IPS-NIHi11 (cell line): ENCODE results near the gene COL23A1.
"Not testable (repeated sequence)": the region's sequence is repeated elsewhere in the genome, so short reads cannot be mapped to it uniquely, and the experiment has no call there.

Experiments
- DNase-seq: peaks from one replicate; pipeline ENCODE4 v3.0.0; 2012; ENCODE audit warnings: mixed read lengths, low spot score

COL23A1 gene

DNA sequence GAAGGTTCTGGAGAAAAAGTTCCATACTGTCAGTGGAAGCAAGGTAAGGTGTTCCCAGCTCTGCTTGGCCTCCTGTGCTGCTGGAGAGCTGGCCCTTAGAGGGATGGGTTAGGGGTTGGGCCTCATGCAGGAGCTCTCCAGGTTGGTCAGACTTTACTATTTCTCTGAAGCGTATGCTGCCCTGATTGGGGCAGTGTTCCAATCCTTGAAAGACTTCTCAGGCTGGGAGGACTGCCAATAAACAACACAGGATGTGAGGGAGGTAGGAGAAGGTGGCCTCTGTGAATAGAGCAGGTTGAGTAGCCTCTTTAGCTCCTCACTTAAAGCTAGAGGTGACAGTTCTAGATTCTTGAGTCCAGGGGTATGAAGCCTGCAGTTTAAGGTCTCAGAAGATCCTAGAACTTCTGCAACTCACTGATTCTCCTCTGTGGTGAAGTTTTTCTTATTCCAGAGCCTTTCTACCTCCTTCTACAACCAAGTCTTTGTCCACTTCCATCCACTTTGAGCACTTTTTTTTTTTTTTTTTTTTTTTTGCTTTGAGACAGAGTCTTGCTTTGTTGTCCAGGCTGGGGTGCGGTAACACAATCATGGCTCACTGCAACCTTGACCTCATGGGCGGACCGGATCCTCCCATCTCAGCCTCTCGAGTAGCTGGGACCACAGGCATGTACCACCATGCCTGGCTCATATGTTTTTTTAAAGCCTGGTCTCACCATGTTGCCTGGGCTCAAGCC lies 382.8 kb downstream of the COL23A1 start:
- DNase-seq: no peak

- DNase-seq: no peak
These were observed 383.8 kb downstream of the COL23A1 start for GRCh38 chr5:178206166-178207101.

DNA sequence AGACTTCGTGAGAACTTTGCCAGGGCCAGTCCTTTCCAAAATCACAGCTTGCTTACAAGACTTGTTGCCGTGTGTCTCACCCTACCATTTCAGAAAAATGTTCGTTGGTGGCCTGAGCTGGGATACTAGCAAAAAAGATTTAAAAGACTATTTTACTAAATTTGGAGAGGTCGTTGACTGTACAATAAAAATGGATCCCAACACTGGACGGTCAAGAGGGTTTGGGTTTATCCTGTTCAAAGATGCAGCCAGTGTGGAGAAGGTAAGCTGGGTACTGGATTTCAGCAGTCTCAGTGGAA lies 384.5 kb downstream of the COL23A1 start:
- DNase-seq: no peak

DNA sequence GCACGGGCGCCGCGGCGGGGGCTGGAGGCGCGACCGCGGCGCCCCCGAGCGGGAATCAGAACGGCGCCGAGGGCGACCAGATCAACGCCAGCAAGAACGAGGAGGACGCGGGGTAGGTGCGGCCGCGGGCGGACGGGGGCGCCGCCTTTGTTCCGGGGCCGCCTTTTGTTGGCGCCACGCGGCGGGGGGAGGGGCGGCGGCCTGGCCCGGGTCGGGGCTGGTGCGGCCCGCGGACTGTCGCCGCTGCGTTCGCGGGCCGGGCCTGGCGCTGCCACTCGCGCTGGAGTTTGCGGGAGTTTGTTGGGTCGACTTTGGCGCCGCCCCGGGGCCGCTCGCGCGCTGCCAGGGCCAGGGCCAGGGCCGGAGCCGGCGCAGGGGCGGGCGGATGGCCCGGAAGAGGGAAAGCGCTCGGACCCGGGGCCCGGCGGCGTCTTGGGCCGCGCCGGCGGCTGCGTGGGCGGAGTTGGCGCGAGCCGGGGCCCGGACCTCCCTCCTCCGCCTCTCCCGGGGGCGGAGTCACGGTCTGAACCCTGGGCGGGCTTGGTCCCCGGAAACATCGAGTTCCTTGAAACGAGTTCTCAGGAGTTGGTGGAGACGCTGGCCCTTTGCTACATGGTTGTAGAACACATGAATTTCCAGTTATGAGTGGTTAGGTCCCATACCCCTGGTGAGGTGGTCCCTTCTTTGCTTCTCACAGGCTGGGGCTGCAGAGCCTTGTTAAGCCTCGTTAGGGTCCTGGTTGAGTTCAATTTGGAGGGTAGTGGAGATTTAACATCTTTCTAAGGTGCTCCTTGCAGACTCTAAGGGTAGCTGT lies 385.1 kb downstream of the COL23A1 start:
- DNase-seq: peak; percentile 93

- DNase-seq: peak; percentile 99
These were observed 385.8 kb downstream of the COL23A1 start, which contains the start of gene HNRNPAB for GRCh38 chr5:178204182-178204934. TSS of gene HNRNPAB (plus strand) at chr5:178204533. CDS start at chr5:178204838, 305 bp downstream.

DNA sequence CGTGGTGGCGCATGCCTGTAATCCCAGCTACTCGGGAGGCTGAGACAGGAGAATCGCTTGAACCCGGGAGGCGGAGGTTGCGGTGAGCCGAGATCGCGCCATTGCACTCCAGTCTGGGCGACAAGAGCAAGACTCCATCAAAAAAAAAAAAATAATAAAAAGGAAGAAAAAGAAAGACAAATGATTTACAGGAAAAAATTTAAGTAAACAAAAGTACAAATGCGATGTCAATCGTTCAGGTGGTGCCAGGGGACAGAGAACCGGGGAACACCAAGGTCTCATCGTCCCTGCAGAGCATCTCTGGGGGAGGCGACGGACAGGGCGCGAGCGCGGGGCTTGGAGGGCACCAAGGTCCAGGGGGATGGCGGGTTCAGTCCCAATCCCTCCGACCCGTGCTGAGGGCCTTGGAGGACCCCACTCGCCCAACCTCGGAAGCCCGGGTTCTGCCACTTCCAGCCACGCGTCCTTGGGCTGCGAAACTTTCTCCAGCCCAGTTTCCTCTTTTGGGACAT lies 386.5 kb downstream of the COL23A1 start:
- DNase-seq: peak; percentile 51

- DNase-seq: no peak
These were observed 387.7 kb downstream of the COL23A1 start for GRCh38 chr5:178202541-178202940.

GRCh38 chr5:178201927-178202235 lies 388.3 kb downstream of the COL23A1 start:
- no peak for DNase-seq

GRCh38 chr5:178201221-178201926 lies 388.8 kb downstream of the COL23A1 start:
- DNase-seq: no peak

- no peak for DNase-seq
These were observed 390.4 kb downstream of the COL23A1 start for GRCh38 chr5:178199581-178200434.

- DNase-seq: no peak
These were observed 391.5 kb downstream of the COL23A1 start for GRCh38 chr5:178198706-178199105.

- not testable (repeated sequence) for DNase-seq
These were observed 392.0 kb downstream of the COL23A1 start for GRCh38 chr5:178198151-178198550.

DNA sequence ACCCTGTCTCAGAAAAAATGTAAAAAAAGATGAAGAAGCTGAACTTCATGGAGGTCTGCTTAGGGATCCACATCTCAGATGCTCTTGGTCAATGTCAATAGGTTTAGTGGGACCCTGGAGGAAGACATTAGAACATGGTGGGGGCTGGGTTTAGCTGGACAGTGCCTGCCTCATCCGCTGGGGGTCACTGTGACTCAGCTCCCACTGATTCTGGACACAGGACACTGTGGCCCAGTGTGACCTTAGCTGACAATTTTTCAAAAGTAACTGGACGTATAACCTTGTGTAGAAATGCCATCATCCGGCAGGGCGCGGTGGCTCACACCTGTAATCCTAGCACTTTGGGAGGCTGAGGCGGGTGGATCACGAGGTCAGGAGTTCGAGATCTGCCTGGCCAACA lies 393.2 kb downstream of the COL23A1 start:
- DNase-seq: no peak

- no peak for DNase-seq
These were observed 393.8 kb downstream of the COL23A1 start for GRCh38 chr5:178196281-178196812.

GRCh38 chr5:178194026-178194425 lies 396.2 kb downstream of the COL23A1 start:
- no peak for DNase-seq

DNA sequence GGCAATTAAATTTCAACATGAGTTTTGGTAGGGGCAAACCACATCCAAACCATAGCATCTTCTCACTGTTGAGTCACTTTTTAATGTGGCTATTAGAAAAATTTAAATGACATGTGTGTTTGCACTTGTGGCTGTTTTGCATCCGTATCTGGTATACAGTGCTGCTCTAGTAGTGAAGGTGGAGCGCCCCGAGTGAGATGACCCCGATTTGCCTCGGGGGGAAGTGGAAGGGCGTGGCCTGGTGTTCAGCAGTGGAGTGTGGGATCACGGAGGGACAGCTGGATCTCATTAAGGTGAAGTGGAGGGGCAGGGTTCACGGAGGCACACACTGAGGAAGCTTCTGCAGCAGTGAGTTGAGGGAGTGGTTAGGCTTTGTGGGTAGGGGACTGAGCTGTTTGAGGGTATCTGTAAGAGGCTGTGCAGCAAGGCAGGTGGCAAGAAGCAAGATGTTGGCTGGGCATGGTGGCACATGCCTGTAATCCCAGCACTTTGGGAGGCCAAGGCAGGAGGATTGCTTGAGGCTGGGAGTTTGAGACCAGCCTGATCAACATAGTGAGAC lies 396.9 kb downstream of the COL23A1 start:
- no peak for DNase-seq

DNA sequence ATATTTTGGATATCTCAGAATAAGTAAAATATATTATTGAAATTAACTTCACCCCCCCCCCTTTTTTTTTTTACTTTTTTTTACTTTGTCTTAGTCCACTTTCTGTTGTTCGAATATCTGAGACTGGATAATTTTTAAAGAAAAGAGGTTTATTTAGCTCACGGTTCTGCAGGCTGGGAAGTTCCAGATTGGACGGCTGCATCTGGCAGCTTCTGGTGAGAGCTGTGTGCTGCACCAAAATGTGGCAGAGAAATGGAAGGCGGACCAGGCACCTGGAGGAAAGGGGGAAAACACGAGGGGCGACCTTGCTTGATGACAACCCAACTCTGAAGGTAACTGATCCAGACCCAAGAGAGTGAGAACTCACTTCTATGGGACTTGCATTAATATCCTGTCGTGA lies 397.4 kb downstream of the COL23A1 start:
- no peak for DNase-seq

DNA sequence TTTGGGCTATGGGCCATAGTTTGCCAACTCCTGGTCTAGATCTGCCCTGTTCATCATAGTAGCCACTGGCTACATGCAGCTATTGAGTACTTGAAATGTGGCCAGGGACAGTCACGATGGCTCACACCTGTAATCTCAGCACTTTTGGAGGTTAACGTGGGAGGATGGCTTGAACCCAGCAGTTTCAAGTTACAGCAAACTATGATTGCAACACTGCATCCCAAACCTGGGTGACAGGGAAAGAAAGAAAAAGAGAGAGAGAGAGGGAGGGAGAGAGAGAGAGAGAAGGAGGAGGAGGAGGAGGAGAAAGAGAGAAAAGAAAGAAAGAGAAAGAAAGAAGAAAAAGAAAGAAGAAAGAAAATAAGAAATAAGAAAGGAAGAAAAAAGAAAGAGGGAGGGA lies 397.9 kb downstream of the COL23A1 start:
- no peak for DNase-seq

- no peak for DNase-seq
These were observed 398.5 kb downstream of the COL23A1 start for GRCh38 chr5:178191661-178192060.
